Right hindlimb (tissue), 1 donor: ENCODE measurements around the gene ZNRF4.
"Not testable (repeated sequence)": the region's sequence is repeated elsewhere in the genome, so short reads cannot be mapped to it uniquely, and the experiment has no call there.

ENCODE experiments used
- DNase-seq: peaks from one replicate; pipeline ENCODE4 v3.0.0-alpha.2; 2018

Gene ZNRF4

DNA sequence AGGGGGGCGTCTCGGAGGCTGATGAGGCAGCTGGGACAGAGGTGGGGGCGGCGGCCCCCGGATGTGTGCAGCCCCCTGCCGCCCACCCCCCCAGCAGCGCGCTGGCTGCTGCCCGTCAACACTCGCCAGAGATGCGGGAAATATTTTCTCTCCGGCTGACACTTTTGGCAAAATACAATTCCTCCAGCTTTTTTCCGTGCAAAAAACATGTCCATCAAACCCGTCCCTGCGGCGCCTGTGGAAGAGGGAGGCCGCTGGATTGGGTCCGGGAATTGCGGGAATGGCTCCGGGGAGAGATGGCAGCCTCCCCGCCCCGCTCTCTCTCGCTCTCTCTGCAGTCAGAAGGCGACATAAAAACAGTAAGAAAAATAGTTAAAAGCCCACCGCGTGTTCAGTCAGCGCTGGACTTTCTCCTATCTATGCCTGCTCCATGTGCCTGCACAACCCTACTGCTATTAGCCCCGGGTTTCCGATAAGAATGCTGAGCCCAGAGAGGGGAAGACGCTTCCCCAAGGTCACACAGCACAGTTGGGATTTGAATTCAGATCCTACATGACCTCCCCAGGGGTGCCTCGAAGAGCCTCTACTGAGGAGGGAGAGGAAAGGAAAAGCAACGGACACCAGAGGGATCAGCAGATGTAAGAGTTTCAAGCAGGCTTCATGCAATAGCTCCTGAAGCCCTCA lies 23.2 kb downstream of the ZNRF4 start:
- no peak for DNase-seq

DNA sequence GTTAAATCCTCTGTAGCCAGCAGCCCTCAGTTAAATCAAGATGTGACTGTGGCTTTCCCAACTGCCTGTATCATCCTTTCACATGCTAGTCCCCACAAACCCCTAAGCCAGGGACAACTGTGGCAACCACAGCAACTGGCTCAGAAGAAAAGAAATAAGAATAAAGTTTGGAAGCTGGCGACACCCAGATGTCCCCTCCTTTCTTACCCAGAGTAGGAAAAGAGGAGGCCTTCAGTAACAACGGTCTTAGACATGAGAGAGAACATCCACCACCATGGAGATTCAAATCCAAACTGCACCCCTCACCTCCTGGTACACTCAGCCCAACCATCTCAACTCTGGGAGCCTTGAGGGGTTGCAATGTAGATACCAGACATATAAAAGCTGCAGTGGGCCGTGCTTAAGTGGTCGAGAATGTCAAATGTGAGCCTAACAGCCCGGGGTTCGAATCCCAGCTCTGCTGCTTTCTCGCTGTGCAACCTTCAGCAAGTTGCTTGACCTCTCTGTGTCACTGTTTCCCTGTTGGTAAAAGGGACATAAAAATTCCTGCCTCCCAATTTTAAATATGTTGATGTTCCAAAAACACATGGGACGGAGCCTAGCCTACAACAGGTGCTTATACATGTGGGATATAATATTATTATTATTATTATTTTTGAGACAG lies 23.8 kb downstream of the ZNRF4 start:
- DNase-seq = no peak

- DNase-seq = no peak
Measured at GRCh38 chr19:5479958-5480357, 24.7 kb downstream of the ZNRF4 start.

GRCh38 chr19:5480427-5480836 lies 25.2 kb downstream of the ZNRF4 start:
- DNase-seq = no peak

DNA sequence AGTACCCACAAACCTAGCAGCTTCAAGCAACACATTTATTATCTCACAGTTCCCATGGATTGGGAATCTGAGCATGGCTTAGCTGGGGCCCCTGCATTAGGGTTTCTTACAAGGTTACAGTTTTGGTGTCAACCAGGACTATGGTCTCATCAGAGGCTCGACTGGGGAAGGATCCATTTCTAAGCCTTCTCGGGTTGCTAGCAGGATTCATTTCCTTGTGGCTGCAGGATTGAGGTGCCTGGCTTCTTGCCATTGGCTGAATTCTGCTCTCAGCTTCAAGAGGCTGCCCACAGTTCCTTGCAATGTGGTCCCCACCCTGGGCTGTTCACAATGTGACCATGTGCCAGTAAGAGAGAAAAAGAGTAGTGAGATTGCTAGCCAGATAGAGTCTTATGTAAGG lies 26.7 kb downstream of the ZNRF4 start:
- no peak for DNase-seq

GRCh38 chr19:5484398-5485285 lies 29.4 kb downstream of the ZNRF4 start:
- peak; percentile 62 for DNase-seq

GRCh38 chr19:5485286-5485636 lies 30.0 kb downstream of the ZNRF4 start:
- DNase-seq = no peak

DNA sequence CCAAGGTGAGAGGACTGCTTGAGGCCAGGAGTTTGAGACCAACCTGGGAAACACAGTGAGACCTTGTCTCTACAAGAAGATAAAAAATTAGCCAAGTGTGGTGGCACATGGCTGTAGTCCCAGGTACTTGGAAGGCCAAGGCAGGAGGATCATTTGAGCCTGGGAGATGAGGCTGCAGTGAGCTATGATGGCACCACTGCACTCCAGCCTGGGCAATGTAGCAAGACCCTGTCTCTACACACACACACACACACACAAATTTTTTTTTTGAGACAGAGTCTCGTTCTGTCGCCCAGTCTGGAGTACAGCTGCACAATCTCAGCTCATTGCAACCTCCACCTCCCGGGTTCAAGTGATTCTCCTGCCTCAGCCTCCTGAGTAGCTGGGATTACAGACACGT lies 30.4 kb downstream of the ZNRF4 start:
- DNase-seq = not testable (repeated sequence)

- DNase-seq = no peak
Measured at GRCh38 chr19:5487222-5487621, 32.0 kb downstream of the ZNRF4 start.

DNA sequence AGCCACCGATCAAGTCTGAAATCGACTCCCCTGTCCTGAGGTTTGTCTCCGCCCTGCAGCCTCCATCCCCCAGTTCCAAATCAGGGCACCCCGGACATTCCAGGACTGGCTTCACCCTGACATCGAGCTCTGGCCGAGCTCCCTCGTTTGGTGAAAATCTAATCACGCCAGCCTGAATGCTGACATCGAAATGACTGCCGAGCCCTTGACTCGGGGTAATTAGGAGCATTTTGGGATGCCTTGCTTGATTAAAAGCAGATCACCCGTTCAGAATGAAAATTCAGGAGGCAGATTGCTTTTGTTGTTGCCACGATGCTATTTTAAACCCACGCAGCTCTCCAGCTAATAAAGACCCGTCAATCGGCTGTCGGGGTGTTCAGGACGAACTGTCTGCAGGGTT lies 34.3 kb downstream of the ZNRF4 start:
- no peak for DNase-seq

- DNase-seq = no peak
Measured at GRCh38 chr19:5491565-5491964, 36.3 kb downstream of the ZNRF4 start.

GRCh38 chr19:5492281-5492634 lies 37.0 kb downstream of the ZNRF4 start:
- no peak for DNase-seq

- no peak for DNase-seq
Measured at GRCh38 chr19:5492635-5493409, 37.6 kb downstream of the ZNRF4 start.

GRCh38 chr19:5494773-5495172 lies 39.6 kb downstream of the ZNRF4 start:
- DNase-seq = no peak

DNA sequence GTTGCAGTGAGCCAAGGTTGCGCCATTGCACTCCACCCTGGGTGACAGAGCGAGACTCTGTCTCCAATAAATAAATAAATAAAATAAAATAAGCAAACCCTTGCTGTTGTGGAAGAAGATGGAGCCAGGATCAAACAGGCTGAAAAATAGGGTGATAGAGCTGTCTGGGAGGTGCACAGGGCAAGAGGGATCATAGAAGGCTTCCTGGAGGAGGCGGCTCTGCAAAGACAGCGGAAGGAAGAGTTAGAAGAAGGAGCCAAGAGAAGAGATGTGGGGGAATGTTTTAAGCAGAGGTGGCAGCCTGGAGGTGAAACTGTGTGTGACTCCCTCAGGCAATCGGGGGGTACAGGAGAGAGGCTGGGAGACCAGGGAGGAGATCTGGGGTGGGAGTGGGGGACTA lies 40.6 kb downstream of the ZNRF4 start:
- no peak for DNase-seq

GRCh38 chr19:5497297-5497696 lies 42.1 kb downstream of the ZNRF4 start:
- DNase-seq = no peak

DNA sequence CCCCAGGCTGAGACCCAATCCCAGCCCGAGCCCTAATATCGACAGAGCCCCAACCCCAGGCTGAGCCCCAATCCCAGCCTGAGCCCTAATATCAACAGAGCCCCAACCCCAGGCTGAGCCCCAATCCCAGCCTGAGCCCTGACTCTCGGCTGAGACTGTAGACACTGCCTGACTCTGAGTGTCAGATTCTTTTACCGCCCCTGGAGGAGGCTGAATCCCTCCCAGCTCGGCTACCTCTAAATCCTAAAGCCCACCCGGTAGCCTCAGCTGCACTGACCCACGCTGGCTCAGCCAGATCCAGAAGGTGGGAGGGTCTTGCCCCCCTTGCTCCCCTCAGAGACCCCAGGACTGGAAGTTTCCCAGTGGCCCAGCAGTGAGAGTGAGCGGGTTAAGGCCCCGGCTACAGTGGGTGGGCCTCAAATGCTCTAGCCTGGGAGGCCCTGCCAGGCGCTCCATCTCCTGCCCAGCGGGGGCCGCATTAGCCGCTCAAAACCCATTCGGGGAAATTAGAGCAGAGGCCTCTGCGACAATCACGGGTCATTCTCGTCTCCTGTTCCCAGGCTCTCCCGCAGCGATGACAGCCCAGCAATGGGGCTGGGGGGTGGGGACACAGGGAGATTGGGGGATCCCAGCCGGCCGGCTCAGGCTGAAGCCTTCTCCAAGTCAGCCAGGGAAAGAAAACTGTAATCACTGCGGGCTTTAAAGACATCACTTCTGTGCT lies 43.8 kb downstream of the ZNRF4 start:
- DNase-seq = peak; percentile 23

DNA sequence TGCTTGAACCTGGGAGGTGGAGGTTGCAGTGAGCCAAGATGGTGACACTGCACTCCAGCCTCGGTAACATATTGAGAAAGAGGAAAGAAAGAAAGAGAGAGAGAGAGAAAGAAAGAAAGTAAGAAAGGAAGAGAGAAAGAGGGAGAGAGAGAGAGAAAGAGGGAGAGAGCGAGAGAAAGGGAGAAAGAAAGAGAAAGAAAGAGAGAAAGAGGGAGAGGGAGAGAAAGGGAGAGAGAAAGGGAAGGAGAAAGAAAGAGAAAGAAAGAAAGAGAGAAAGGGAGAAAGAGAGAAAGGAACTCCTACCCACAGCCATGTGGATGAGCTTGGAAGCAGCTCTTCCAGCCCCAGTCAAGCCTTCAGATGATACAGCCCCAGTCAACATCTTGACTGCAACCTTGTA lies 46.7 kb downstream of the ZNRF4 start:
- DNase-seq = no peak

GRCh38 chr19:5503598-5503997 lies 48.4 kb downstream of the ZNRF4 start:
- DNase-seq = no peak

DNA sequence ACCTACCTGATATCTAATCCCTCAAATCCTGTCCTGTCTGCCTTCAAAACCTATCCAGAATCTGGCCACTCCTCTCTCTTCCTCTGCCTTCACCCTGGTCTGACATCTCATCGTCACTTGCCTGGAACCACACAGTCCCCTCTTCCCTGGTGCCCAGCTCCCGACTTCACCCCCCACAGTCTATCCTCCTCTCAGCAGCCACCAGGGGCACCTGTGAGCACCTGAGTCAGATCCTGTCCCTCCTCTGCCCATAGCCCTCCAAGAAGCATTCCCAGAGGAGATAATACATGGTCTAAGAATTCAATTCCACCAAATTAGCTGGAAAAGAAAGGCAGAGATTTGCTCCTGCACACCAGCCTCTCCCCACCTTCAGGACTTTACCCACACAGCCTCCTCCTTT lies 48.9 kb downstream of the ZNRF4 start:
- DNase-seq = no peak
